Suppressor macrophage (primary cell): ENCODE data around the gene LTB4R2.
A peak's percentile ranks its signal among the peaks of the same experiment; 100 is the strongest.

Experiments used
- DNase-seq, 4 experiments: peaks; one replicate each; pipeline ENCODE4 v3.0.0-alpha.2; 2020 to 2022

Gene LTB4R2

DNA sequence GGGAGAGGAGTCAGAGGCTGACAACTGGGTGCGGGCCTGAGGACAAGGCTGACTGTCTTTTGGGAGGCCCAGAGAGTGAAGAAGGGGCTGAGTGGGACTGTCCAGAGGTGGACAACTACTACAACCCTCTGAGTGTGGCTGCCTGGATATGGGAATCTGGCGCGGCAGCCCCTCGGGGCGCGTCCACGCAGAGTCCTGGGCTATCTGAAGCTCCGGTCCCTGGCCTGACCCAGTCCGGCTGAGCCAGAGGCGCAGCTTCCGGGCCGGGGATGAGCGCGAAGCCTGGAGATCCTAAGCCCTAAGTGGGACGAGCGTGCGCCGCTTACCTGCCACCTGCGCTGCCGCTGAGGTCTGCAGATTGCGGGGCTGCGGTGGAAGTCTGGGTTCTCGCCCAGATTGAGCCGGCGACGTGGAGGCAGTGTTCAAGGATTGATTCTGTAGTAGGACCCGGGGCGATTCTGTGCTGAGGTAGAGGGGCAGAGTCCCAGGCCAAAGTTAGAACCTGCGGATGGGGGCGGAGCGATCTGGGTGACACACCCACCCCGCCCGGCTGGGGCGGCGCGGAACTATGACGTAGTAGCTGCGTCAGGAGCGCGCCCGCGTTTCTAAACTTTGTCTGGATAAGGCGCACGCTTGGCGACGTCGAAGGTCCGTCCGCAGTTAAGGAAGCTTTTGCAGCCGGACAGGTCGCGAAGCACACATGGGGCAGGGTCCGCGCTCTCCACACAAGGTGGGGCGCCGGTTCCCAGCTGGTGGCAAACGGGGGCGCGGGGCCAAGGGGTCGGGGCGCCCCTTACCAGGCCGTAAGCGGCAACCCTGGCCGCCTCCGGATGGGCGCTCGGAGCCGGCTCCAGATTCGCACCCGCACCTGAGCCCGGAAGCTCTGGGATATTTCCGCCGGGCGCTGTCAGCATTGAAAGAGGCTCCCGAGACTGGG is 10.4 kb upstream of the LTB4R2 start, which contains the start of the genes DHRS1 and NOP9:
Gene DHRS1 (minus strand): TSS at position 526 of the 937 bp plus-strand sequence. CDS start 674 bp downstream, outside the sequence.
Gene NOP9 (plus strand): TSS at position 596 of the 937 bp plus-strand sequence. CDS start 105 bp downstream, at position 701.
- DNase-seq: peak; percentile 94 to 97 (median 97)

DNA sequence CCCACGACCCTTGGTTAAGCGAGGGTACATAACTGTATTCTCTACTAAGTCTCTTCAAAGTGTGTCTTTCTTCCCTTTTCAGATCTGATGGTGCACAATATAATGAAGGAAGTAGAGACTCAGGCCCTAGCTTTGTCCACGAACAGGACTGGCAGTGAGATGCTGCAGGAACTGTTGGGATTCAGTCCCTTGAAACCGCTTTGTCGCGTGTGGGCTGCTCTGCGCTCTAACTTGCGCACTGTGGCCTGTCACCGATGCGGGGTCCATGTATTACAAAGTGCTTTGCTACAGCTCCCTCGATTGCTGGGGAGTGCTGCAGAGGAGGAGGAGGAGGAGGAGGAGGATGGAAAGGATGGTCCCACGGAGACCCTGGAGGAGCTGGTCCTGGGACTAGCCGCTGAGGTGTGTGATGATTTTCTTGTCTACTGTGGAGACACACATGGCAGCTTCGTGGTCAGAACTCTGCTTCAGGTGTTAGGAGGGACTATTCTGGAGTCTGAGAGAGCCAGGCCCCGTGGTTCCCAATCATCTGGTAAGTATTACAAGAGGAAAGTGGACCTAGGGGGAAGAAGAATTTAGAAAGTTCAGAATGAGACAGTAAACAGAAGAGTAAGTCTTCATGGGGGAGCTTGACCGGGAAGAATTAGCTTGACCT is 9.5 kb upstream of the LTB4R2 start:
- peak in 3 of 4 experiments; percentile 27 to 37 (median 35) for DNase-seq

DNA sequence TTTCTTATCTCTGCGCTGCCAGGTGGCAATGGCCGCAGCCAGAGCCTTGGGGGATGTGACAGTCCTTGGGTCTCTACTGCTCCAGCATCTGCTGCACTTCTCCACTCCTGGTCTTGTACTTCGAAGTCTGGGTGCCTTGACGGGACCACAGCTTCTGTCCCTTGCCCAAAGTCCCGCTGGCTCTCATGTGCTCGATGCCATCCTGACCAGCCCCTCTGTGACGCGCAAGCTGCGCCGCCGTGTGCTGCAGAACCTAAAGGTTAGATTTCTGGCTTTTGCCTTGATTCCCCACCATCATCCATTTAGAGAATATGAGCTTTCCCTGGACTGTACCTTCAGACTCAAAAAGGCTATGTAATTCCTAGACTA is 5.9 kb upstream of the LTB4R2 start:
- DNase-seq: no peak

DNA sequence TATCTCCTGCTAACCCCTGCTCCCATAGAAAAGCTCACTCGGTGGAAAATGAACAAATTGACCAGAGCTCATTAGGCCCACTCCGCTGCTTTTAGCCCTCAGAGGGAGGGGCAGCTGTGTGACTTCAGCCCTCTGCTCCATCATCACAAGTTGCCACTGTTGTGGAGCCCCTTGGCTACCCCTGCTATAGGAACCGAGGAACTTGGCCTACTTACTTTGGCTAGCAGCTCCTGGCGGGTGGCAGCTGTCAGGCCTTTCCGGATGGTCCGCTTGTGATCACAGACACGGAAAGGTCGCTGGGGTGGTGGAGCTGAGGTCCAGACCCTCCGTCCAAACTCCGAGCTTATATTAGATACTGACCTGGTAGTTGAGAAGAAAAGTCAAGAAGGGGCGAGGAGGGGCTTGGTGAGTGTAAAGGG is 2.8 kb upstream of the LTB4R2 start:
- no peak for DNase-seq

DNA sequence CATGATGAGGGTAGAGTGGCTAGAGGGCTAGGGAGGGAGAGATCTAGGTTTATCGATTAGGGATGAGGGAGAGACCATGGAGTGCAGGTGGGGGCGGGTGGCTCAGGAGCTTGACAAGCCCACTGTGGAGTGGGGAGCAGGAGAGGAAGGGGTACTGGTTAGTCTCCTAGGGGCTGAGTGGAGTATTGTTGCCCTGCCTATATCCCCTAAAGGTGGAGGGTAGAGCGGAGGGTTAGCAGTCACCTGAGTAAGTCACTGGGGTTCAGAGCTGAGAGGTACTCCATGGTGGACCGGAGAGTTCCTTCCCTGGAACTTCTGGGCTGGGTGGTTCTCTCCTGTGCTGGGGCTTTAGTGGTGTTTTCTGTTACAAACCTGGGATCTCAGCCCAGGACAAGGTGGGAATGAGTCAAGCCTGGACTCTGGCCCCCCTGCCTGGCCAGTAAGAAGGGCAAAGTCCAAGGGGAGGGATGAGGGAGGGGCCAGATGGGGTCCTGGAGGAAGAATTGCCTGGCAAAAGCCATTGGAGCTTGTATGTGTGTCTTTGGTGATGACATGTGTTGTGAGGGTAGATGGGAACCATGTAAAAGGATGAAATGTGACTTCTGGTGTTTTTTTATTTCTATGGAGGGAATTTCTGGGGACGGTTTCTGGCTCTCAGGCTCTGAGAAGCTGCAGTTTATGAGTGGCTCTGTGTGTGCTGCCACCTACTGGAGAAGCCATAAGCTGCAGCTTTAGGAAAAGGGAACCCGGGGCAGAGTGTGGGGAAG is 2.2 kb upstream of the LTB4R2 start, which contains the start of gene CIDEB:
Gene CIDEB (minus strand): TSS at position 403 of the 767 bp plus-strand sequence. CDS start 119 bp downstream, at position 284.
- DNase-seq: peak; percentile 84 to 90 (median 89)

DNA sequence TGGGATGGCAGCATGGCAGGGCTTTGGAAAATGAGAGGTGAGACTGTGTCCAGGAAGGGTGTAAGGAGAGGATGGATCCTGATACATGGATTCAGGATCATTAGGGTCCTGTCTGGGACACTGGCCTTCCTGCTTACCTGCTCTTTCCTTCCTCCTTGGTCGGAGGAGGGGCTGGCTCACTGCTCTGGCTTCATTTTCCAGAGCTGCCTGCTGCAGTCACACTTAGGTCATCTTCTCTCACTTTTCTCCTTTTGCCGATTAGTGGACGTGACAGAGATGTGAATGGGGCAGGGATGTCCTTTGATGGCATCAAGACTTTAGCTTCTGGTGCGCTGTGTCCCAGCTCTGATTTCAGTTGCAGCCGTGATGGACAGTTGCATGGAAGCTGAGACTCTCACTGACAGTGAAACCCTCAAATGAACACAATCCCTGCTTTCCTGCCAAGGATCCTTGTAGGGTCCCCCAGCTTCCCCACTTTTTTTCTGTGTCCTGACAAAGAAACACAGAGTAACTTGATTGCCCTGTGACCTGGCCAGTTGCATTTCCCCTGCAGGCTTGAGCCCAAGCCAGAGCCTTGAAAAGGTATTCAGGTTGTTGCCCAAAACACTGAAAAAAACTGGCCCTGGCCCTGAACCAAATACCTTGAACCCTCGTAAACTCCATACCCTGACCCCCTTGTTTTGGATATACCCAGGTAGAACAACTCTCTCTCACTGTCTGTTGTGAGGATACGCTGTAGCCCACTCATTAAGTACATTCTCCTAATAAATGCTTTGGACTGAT is 1.4 kb upstream of the LTB4R2 start:
- no peak for DNase-seq

DNA sequence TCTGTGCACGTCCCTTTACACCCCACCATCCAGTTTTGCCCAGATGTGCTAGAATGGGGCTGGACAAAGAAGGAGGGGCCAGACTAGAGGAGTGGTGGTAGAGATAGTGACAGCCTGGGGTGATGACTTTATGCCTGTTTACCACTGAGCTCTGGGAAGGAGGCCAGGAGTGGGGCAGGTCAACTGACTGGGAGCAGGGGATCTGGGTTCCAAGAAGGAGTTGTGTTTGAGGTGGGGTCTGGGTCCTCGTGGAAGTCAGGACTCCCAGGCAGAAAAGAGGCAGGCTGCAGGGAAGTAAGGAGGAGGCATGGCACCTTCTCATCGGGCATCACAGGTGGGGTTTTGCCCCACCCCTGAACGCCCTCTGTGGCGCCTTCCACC is 315 bp downstream of the LTB4R2 start:
- DNase-seq: no peak

DNA sequence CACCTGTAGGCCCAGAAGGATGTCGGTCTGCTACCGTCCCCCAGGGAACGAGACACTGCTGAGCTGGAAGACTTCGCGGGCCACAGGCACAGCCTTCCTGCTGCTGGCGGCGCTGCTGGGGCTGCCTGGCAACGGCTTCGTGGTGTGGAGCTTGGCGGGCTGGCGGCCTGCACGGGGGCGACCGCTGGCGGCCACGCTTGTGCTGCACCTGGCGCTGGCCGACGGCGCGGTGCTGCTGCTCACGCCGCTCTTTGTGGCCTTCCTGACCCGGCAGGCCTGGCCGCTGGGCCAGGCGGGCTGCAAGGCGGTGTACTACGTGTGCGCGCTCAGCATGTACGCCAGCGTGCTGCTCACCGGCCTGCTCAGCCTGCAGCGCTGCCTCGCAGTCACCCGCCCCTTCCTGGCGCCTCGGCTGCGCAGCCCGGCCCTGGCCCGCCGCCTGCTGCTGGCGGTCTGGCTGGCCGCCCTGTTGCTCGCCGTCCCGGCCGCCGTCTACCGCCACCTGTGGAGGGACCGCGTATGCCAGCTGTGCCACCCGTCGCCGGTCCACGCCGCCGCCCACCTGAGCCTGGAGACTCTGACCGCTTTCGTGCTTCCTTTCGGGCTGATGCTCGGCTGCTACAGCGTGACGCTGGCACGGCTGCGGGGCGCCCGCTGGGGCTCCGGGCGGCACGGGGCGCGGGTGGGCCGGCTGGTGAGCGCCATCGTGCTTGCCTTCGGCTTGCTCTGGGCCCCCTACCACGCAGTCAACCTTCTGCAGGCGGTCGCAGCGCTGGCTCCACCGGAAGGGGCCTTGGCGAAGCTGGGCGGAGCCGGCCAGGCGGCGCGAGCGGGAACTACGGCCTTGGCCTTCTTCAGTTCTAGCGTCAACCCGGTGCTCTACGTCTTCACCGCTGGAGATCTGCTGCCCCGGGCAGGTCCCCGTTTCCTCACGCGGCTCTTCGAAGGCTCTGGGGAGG is 985 bp downstream of the LTB4R2 start, which contains the start of gene LTB4R:
Gene LTB4R (plus strand): TSS at position 857 of the 959 bp plus-strand sequence. CDS start 4,150 bp downstream, outside the sequence.
- DNase-seq: peak in 3 of 4 experiments; percentile 41 to 73 (median 68)

DNA sequence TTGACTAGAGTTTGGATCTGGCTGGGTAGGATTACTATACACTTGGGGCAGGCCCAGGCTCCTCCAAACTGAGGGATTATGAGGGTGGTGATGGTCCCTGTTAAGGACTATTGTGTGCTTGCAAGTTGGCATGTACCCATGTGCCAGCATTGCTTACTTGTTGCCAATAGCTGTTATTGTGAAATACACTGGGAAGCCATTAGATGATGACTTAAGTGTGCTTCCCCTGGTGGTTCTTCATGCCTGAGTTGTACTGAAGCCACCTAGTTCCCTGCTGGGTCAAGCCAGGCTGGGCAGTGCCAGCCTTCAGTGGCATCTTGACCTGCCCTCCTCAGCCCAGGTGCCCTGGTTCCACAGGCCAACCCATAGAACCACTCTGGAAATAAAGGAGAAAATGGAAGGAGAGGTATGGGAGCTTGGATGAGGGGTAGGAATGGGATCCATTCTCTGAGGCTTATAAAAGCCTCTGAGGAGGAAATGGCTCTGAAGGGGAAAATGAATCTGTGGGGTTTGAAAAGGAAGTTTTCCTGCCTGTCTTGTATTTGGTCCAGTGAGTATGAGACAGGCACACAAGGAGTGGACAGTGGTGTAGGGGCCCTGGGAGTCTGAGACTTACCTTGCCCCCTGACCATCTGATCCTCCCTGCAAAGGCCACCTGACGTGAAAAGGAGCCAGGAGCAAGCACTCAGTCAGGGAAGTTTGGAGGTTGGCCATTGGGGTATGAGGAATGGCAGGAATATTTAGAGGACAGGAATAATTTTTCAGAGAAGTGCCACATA is 2.1 kb downstream of the LTB4R2 start:
- DNase-seq: peak; percentile 61 to 88 (median 76)

DNA sequence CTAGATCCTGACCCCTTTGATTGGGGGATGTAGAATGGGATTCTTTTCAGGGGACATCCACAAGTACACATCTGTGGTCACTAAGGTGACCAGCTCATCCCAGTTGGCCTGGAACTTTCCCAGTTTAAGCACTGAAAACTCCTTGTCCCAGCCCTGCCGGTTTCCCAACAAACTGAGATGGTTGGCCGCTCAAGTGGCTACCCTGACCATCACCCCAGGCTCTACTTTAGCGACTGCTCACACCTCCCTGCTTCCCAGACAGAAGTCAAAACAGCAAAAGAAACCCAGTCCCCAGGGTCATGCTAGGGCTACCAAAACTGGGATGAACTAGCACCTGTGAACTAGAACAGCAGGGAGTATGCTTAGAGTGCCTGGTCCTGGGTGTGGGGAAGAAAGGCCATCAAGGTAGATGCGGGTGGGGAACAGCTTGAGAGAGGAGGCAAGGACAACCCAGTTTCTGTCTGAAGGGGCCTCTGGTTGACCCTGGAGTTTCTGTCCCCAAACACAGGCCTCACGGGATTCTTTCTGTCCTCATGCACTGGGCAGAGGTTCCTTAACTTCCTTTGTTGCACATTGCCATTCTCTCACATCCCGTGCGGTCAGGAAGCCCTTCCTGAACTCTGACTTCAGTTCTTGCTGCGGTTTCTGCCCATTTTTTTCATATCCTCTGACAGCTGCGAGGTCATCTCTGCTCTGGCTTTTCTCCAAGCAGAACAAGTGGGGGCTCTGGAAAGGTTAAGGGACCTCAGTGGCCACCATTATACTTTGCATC is 3.0 kb downstream of the LTB4R2 start:
- DNase-seq: peak; percentile 83 to 94 (median 90)

DNA sequence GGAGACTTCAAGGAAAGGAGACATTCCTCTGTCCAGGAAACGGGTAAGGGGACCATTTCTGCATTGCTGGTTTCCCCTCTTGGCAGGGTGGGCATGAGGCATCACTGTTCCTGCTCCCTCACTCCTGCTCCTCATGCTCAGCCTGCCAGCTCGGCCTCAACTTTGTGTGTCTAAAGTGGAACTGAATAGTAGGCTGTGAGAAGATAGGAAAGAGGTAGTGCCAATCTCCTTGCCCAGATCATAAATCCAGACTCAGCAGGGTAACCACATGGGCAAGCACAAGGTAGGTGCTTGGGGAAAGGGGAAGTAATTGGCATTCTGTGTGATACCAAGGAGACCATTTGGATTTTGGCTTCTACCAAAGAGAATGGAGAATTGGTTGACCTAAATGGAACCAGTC is 4.0 kb downstream of the LTB4R2 start:
- peak in 3 of 4 experiments; percentile 59 to 71 (median 70) for DNase-seq

DNA sequence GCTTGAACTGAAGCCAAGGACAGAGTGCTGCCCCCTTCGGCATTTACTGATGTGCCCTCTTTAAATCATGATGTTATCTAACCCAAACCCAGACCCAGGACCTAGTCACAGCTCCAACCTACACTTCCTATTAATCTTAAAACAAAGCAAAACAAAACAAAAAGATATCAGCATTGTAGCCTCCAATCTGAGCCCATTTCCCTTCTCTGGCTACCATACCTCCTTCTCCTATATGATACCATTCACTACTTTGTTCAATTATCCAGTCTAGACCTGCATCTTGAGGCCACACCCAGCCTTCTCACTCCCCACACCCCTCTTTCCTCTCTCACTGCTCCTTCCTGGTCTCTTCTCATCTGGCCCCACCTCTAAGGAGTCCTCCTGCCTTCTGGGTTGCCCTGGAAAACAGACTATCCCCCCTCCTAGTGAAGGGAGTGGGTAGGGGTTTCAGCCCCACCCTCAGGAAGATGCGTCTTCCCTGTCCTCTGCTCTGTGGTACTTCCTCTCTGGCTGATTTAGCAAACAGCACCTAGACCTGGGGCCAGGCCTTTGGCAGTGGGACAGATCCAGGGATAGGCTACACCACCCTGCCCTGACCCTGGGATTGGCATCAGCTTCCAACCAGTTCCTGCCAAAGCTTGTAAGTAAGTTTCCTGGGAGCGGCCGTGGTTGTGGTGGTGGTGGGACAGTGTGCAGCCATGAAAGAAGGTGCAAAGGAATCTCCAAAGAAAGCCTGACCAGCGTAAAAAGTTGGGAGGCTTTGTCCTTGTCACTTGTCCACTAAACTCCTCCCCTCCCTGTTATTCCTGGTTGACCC is 4.6 kb downstream of the LTB4R2 start:
- DNase-seq: peak in 1 of 4 experiments; percentile 14

DNA sequence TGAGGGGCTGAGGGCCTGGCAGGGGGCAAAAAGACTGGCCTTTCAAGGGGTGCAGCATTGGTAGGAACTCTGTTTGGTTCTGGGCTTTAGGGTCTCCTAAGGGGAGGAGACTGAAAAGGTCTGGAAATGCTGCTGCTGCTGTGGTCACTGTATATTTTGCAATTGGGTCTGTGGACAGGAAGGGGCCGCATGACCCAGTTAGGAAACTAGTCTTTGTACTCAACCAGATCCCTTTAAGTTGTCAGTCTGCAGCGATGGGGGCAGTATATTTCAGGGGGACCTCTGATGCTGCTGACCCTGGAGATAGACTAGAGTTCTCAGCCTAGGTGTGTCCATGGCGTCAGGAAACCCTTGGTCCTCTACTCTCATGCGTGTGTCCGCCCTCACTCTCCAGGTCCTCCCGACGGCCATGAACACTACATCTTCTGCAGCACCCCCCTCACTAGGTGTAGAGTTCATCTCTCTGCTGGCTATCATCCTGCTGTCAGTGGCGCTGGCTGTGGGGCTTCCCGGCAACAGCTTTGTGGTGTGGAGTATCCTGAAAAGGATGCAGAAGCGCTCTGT is 5.4 kb downstream of the LTB4R2 start:
- peak in 3 of 4 experiments; percentile 36 to 52 (median 38) for DNase-seq

DNA sequence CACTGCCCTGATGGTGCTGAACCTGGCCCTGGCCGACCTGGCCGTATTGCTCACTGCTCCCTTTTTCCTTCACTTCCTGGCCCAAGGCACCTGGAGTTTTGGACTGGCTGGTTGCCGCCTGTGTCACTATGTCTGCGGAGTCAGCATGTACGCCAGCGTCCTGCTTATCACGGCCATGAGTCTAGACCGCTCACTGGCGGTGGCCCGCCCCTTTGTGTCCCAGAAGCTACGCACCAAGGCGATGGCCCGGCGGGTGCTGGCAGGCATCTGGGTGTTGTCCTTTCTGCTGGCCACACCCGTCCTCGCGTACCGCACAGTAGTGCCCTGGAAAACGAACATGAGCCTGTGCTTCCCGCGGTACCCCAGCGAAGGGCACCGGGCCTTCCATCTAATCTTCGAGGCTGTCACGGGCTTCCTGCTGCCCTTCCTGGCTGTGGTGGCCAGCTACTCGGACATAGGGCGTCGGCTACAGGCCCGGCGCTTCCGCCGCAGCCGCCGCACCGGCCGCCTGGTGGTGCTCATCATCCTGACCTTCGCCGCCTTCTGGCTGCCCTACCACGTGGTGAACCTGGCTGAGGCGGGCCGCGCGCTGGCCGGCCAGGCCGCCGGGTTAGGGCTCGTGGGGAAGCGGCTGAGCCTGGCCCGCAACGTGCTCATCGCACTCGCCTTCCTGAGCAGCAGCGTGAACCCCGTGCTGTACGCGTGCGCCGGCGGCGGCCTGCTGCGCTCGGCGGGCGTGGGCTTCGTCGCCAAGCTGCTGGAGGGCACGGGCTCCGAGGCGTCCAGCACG is 6.1 kb downstream of the LTB4R2 start:
- DNase-seq: no peak

DNA sequence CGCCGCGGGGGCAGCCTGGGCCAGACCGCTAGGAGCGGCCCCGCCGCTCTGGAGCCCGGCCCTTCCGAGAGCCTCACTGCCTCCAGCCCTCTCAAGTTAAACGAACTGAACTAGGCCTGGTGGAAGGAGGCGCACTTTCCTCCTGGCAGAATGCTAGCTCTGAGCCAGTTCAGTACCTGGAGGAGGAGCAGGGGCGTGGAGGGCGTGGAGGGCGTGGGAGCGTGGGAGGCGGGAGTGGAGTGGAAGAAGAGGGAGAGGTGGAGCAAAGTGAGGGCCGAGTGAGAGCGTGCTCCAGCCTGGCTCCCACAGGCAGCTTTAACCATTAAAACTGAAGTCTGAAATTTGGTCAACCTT is 6.6 kb downstream of the LTB4R2 start:
- no peak for DNase-seq

DNA sequence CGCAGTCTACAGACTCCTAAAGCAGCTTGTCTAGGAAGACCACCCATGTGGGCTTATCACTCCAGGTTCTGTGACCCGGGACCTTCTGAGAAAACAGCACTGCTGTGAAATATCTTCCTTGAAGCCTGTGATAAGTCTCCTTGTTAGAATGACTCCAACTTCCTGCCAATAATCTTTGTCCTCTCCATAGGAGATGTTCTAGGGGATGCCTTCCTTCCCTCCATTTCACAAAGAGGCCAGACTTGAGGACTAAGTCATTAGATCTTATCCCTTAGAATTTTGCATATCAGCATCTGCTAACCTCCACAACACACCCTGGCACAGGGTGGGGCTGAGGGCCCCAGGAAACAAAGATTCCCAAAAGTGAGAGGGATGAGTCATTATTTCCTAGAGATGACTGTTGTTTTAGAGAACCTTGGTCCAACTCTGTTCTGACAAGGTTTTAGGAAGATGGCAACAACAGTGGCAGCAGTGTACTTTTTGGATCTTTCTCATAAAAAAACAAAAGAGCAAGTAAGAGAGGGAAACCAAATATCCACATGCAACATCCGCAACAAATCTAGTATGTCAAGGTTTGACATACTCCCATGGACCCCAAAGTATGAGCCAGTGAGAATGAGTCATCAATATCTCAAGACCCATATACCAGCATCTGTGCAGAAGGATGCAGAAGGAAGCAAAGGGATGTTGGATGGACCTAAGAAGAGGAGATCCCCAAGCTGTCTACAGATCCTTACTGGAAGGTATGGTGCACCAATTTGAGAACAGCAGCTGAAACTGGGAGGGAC is 7.4 kb downstream of the LTB4R2 start:
- peak in 1 of 4 experiments; percentile 23 for DNase-seq
